K562 (cell line): ENCODE measurements around the gene NAA10. TPM values are rescaled to one million over a fixed set of nuclear protein-coding genes. Genes with fewer than 3 reads are reported as not detected.

Experiments
- ARID3A ChIP-seq: IDR thresholded peaks from 2 replicates; pipeline ENCODE4 v1.6.1; 2012; ENCODE audit warnings: low read depth, low read length, improper control_type of control experiment, borderline replicate concordance
- DEAF1 ChIP-seq: fragments of 450-650 bp; formaldehyde crosslinking; IDR thresholded peaks from 2 replicates; pipeline ENCODE4 v1.4.0; 2020; ENCODE audit warnings: mild to moderate bottlenecking, moderate library complexity
- FOXM1 ChIP-seq, 2 experiments: fragments of 450-650 bp in 1 of 2; sonication (generic) in 1 of 2; formaldehyde crosslinking in 1 of 2; IDR thresholded peaks; 2 replicates each; pipeline versions ENCODE4 v1.6.1 to v1.9.0; 2017 to 2022; ENCODE audit warnings: low read depth in 2 of 2, mild to moderate bottlenecking in 2 of 2, missing genetic modification reagents in 1 of 2, moderate library complexity in 1 of 2
- HDGF ChIP-seq: fragments of 450-650 bp; IDR thresholded peaks from 2 replicates; pipeline ENCODE4 v1.6.1; 2016
- MAFK ChIP-seq: IDR thresholded peaks from 2 replicates; pipeline ENCODE4 v1.6.1; 2011; ENCODE audit warnings: low read length, improper control_type of control experiment
- MGA ChIP-seq: fragments of 450-650 bp; IDR thresholded peaks from 2 replicates; pipeline ENCODE4 v1.6.1; 2016; ENCODE audit warnings: mild to moderate bottlenecking, moderate library complexity
- NFATC3 ChIP-seq: fragments of 450-650 bp; IDR thresholded peaks from 2 replicates; pipeline ENCODE4 v1.6.1; 2017; ENCODE audit warnings: mild to moderate bottlenecking
- ZNF507 ChIP-seq: conservative IDR thresholded peaks from 2 replicates; pipeline ENCODE4 v1.6.1; 2017; ENCODE audit warnings: missing genetic modification characterization, missing compliant biosample characterization
- polyA plus RNA-seq, 8 experiments: library from polyadenylated mRNA; depleted of rRNA in 4 of 8; stranded (reverse) in 5 of 8; unstranded in 3 of 8; fragments of >200 nt; fragmentation: Nextera tagmentation in 2 of 8; fragmentation: Illumina TruSeq in 1 of 8; extraction: Ambion mirVana in 2 of 8; extraction: Trizol in 1 of 8; gene quantifications; 2 replicates each; pipeline versions ENCODE4 v1.2.1 to v1.2.3, GENCODE V29; 2011 to 2014; ENCODE audit warnings: inconsistent platforms in 1 of 8, missing spikeins in 1 of 8
- total RNA-seq, 7 experiments: library from RNA; depleted of rRNA in 6 of 7; stranded (reverse); fragments of >200 nt in 6 of 7; fragmentation: Illumina TruSeq in 2 of 7; extraction: Trizol in 2 of 7; gene quantifications; 2 replicates each; pipeline versions ENCODE4 v1.2.1 to v1.2.3, GENCODE V29; 2011 to 2021; ENCODE audit warnings: low replicate concordance in 1 of 7

Gene NAA10
- total and polyA plus RNA-seq, 9 of the 15 experiments (the other 6 are each of a cell fraction or from before 2014, with no cell fraction given), result 11.1 to 250 (median 134) TPM

GRCh38 chrX:153888344-153888743 is 46.5 kb downstream of the NAA10 start (continued):
- TF ChIP-seq MGA (no peak), HDGF (no peak), MAFK (no peak), FOXM1 (IDR thresholded peaks at IDR 0.05; ENCODE audit: low read depth) (no peak), FOXM1 (CRISPR knock-in tag; IDR thresholded peaks at IDR 0.05; ENCODE audit: low read depth) (no peak), DEAF1 (no peak), NFATC3 (no peak), ZNF507 (tag) (no peak), ARID3A (no peak)
